Measurements from ENCODE around the gene ADGRL3. TPM values are rescaled to one million over a fixed set of nuclear protein-coding genes. Genes with fewer than 3 reads are reported as not detected.

ADGRL3 gene
- total and polyA plus RNA-seq, 5 donors, result 0.52 to 3.8 (median 3.2) TPM

DNA sequence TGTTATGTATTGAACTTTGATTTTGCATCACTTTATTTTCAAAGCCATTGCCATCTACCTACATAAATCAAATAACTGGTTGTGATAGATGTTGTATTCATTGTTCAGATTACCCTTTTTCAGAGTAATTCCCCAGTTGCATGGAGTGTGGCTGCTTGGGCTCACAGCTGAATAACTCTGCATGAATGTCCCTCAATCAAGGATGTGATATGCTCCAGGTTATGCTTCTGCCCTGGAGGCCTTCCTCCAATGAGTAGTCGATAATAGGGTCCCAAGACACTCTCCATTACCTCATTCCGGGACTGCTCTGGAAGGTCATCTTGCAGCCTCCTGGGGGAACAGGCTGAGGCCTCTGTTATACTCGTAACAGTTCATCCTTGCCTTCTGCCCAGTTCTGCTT lies 251.8 kb downstream of the ADGRL3 start:
- no peaks in the 10 kb centered on the region for H3K9me3 ChIP-seq (ENCODE audit: control insufficient read depth, low read length)
- intact Hi-C loops (cut with DNase I), result no loop called here
- no peaks in the 10 kb centered on the region for H3K27me3 ChIP-seq (ENCODE audit: control insufficient read depth, insufficient read depth)
- H3K4me1 ChIP-seq (ENCODE audit: control insufficient read depth, insufficient read depth, low read length), result no peaks in the 10 kb centered on the region
- WGBS, result 67% methylated on average over 3 of the region's 3 CpGs
- DNase-seq (no peak), ATAC-seq (no peak)
- no peak overlapping the region for H3K27ac ChIP-seq (ENCODE audit: low read length)
- no peak overlapping the region for H3K4me3 ChIP-seq (ENCODE audit: low read length)

DNA sequence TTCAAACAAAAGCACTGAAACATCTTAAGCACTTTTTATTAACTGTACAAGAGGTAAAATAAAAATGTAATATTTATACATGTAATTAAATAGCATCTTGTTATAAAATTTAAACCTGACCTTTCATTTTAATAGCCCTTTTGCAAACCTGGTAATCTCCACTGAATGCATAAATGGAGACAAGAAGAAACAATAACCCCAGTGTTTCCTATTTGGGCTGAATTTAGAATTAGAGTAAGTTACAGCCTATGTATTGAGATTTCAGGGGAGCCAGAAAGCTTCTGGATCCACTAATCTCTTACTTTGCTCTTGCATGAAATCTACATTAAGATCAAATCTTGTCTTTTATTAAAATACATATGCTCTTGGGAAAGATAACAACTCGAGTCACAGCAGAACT lies 261.8 kb downstream of the ADGRL3 start:
- H3K27me3 ChIP-seq (ENCODE audit: control insufficient read depth, insufficient read depth), result no peaks in the 10 kb centered on the region
- H3K4me3 ChIP-seq (ENCODE audit: low read length), result no peak overlapping the region
- ATAC-seq, result no peak
- H3K4me1 ChIP-seq (ENCODE audit: control insufficient read depth, insufficient read depth, low read length), result no peaks in the 10 kb centered on the region
- 59% methylated on average over 1 of the region's 1 CpG for WGBS
- H3K9me3 ChIP-seq (ENCODE audit: control insufficient read depth, low read length), result no peaks in the 10 kb centered on the region
- H3K27ac ChIP-seq (ENCODE audit: low read length), result no peak overlapping the region
- DNase-seq, result no peak
- intact Hi-C loops (cut with DNase I), result no loop called here

DNA sequence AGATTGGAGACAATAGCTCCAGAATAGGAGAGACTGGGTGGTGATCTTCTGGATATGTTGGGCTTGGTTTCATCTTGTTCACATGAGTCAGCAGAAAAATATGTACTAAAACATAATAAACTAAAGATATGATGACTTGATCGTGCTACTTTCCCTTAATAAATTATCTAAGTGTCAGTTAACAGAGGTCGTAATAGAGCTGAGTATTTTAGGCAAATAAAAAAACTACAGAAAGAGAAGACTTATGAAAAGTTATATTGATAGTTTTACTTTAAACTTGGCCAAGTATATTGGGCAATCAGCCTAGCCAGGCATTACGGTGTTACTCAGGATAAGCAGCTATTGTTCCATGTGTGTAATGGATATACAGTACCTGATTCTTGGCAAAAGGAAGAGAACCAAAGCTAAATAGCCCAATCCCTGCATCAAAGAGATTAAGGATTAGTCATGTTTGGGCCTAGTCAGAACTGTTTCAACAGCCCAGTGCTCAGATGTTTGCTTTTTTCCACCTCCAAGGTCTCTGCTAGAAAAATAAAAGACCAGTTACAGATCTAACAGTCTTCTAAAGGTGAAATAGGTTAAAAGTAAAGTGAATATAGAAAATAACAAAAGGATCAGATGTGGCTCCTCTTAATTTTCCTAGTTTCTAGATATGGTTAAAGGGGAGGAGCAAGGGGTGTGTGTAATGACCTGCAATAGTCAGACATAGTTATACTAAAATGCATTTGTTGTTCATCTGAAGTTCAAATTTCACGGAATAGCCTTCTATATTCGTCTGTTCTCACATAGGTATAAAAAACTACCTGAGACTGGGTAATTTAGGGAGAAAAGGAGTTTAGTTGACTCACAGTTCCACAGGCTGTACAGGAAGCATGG lies 262.6 kb downstream of the ADGRL3 start:
- H3K9me3 ChIP-seq (ENCODE audit: control insufficient read depth, low read length), result no peaks in the 10 kb centered on the region
- DNase-seq (no peak), ATAC-seq (no peak)
- H3K27ac ChIP-seq (ENCODE audit: low read length), result no peak overlapping the region
- H3K4me1 ChIP-seq (ENCODE audit: control insufficient read depth, insufficient read depth, low read length), result no peaks in the 10 kb centered on the region
- no peak overlapping the region for H3K4me3 ChIP-seq (ENCODE audit: low read length)
- WGBS, result 59% methylated on average over 5 of the region's 5 CpGs
- intact Hi-C loops (cut with DNase I), result no loop called here
- H3K27me3 ChIP-seq (ENCODE audit: control insufficient read depth, insufficient read depth), result no peaks in the 10 kb centered on the region

DNA sequence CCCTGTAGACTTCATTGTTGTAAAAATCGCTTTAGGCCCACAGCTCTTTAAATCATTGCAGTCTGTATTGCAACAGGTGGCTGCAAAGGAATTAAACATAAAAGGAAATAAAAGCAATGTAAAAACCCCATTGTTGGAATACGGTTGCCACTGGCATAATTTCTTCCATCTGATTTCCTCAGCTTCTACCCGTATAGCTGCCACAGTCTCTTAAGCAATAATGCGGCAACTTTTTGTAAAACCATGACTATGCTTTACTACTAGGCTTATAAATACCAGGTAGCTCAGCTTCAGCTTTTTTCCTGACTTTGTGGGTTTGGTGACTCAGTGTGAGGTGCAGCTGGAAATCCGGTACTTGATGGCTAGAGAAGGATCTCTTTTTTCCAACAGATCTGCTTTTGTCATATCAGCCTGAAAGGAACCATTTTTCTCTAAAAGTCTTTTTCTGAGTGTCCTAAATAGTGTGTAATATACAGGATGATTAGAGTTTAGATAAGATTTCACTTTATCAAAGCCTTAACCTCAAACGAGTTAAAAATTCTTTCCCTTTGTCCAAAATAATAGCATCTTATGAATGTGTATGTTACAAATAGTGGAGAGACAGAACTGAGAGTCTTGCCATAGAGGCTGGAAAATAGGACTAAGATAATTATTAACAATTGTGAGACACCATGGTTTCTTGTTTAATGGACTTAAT lies 268.0 kb downstream of the ADGRL3 start:
- DNase-seq, result no peak
- no peak for ATAC-seq
- Histone ChIP-seq H3K9me3 (ENCODE audit: control insufficient read depth, low read length) (no peaks in the 10 kb centered on the region), H3K4me1 (ENCODE audit: control insufficient read depth, insufficient read depth, low read length) (no peaks in the 10 kb centered on the region), H3K4me3 (ENCODE audit: low read length) (no peak overlapping the region), H3K27me3 (ENCODE audit: control insufficient read depth, insufficient read depth) (no peaks in the 10 kb centered on the region), H3K27ac (ENCODE audit: low read length) (no peak overlapping the region)
- intact Hi-C loops (cut with DNase I), result no loop called here
- WGBS, result 77% methylated on average over 6 of the region's 6 CpGs

DNA sequence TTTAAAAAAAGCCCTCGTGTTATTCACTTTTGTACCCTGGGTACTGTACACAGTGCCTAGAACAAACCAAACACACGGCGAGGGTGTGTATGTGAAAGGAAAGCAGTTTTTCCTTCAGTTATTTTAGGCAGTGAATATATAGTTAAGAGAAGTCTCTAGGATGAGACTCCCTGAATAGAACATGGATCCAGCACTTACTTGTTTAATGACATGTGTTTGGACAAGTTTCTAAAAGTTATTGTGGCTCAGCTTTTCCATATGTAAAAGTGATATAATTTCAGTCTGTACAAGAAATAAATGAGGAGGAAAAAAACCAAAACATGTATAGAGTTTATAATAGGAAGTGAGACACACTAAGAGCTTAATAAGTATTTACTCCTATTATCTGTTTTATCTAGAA lies 273.2 kb downstream of the ADGRL3 start:
- Histone ChIP-seq H3K9me3 (ENCODE audit: control insufficient read depth, low read length) (no peaks in the 10 kb centered on the region), H3K27ac (ENCODE audit: low read length) (no peak overlapping the region), H3K4me3 (ENCODE audit: low read length) (no peak overlapping the region), H3K27me3 (ENCODE audit: control insufficient read depth, insufficient read depth) (no peaks in the 10 kb centered on the region), H3K4me1 (ENCODE audit: control insufficient read depth, insufficient read depth, low read length) (no peaks in the 10 kb centered on the region)
- DNase-seq (no peak), ATAC-seq (no peak)
- 77% methylated on average over 3 of the region's 3 CpGs for WGBS
- intact Hi-C loops (cut with DNase I), result no loop called here

DNA sequence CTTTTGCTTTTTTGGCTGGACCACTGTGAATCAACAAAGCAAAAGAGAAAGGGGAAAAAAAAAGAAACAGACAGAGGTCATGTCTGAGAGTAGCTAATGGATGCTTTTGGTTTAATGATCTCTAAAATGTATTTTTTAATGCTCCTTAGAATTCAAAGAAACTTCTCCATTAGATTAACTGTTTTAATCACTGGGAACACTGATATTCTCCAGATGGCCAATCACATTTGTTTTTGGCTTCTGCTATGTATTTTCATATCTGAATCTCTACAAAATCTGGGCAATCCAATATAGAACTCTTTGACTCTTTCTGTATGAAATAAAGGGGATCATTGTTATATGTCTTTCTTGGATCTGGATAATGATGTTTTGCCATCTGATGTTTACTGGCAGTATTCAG lies 278.2 kb downstream of the ADGRL3 start:
- Histone ChIP-seq H3K27ac (ENCODE audit: low read length) (no peak overlapping the region), H3K4me1 (ENCODE audit: control insufficient read depth, insufficient read depth, low read length) (no peaks in the 10 kb centered on the region), H3K27me3 (ENCODE audit: control insufficient read depth, insufficient read depth) (no peaks in the 10 kb centered on the region), H3K9me3 (ENCODE audit: control insufficient read depth, low read length) (no peaks in the 10 kb centered on the region), H3K4me3 (ENCODE audit: low read length) (no peak overlapping the region)
- intact Hi-C loops (cut with DNase I), result no loop called here
- DNase-seq (no peak), ATAC-seq (no peak)

DNA sequence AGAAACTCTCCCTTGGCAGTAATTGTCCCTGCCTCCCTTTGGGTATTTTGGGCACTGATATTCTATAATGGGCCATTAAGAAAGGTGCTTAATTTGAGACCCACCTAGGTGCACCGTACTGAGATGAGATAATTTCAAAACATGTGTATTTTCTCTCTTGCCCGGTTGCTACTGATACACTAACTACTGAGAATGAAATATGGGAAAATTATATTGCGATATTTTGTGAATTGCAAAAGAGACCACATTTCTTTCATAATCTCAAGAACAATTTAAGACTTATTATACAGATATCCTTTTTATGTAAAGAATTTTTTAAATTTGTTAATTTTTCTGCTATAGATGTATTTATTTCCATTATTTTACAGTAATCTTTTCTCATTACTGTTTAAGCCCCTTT lies 284.9 kb downstream of the ADGRL3 start:
- Histone ChIP-seq H3K9me3 (ENCODE audit: control insufficient read depth, low read length) (no peaks in the 10 kb centered on the region), H3K4me3 (ENCODE audit: low read length) (no peak overlapping the region), H3K4me1 (ENCODE audit: control insufficient read depth, insufficient read depth, low read length) (no peaks in the 10 kb centered on the region), H3K27me3 (ENCODE audit: control insufficient read depth, insufficient read depth) (no peaks in the 10 kb centered on the region), H3K27ac (ENCODE audit: low read length) (no peak overlapping the region)
- WGBS, result 87% methylated on average over 3 of the region's 3 CpGs
- intact Hi-C loops (cut with DNase I), result no loop called here
- DNase-seq (no peak), ATAC-seq (no peak)

DNA sequence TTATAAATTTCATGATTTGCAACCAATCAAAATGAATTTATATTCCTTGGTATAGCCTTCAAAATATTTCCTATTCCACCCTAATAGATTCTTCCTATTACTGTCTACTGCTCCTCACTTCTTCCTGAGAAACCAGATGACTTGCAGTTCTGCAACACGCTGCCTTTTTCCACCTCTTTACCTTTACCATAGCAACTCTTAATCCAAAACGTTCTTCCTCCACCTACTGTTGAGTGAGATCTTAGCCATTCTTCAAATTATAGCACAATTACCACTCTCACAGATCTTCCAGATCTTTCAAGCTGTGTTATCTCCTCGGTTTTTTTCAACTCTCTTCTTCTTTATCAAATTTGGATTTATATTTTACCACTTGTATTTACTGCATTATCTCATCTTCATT lies 289.8 kb downstream of the ADGRL3 start:
- H3K27me3 ChIP-seq (ENCODE audit: control insufficient read depth, insufficient read depth), result no peaks in the 10 kb centered on the region
- intact Hi-C loops (cut with DNase I), result no loop called here
- no peaks in the 10 kb centered on the region for H3K4me1 ChIP-seq (ENCODE audit: control insufficient read depth, insufficient read depth, low read length)
- H3K9me3 ChIP-seq (ENCODE audit: control insufficient read depth, low read length), result no peaks in the 10 kb centered on the region
- no peak overlapping the region for H3K4me3 ChIP-seq (ENCODE audit: low read length)
- H3K27ac ChIP-seq (ENCODE audit: low read length), result no peak overlapping the region
- ATAC-seq, result no peak
- no peak for DNase-seq
- 69% methylated on average over 3 of the region's 3 CpGs for WGBS

DNA sequence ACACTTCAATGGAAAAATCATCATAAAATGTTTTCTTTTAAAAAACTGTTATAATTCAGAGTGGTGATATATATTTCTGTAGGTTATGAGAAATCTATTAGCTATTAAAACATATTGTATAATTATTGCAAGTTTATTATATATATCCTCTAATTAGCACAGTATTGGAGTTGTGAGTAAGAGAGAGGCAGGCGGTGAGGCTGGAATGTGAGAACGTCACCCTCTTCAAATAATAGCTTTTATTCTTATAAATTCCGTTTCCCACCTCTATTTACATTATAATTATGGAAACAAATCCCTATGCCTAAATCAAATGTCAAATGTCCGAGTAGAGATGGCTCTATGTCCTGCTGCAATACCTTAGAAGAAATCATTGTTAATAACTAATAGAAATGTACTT lies 292.9 kb downstream of the ADGRL3 start:
- intact Hi-C loops (cut with DNase I), result no loop called here
- Histone ChIP-seq H3K4me3 (ENCODE audit: low read length) (no peak overlapping the region), H3K4me1 (ENCODE audit: control insufficient read depth, insufficient read depth, low read length) (no peaks in the 10 kb centered on the region), H3K9me3 (ENCODE audit: control insufficient read depth, low read length) (no peaks in the 10 kb centered on the region), H3K27me3 (ENCODE audit: control insufficient read depth, insufficient read depth) (no peaks in the 10 kb centered on the region), H3K27ac (ENCODE audit: low read length) (no peak overlapping the region)
- DNase-seq (no peak), ATAC-seq (no peak)
- 86% methylated on average over 4 of the region's 4 CpGs for WGBS

DNA sequence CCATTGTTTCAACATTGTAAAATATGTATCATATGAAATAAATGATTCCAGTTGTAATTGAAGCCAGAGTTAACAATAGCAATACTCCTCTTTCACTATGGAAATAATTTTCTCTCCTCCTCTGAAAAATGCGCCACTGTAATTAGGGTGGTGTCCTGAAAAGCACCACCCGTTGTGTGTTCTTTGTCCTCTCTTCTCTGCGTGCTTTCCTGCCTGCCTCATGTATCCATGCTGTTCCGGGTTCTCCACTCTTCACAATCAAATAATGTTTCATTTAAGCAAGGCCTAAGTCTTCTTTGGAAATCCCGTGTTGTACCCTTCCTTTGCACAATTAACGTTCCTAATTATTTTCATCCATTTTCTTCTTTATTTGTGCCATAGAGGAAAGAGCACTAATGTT lies 293.3 kb downstream of the ADGRL3 start:
- no peaks in the 10 kb centered on the region for H3K9me3 ChIP-seq (ENCODE audit: control insufficient read depth, low read length)
- intact Hi-C loops (cut with DNase I), result no loop called here
- no peak for ATAC-seq
- 85% methylated on average over 6 of the region's 6 CpGs for whole genome bisulfite sequencing
- H3K4me3 ChIP-seq (ENCODE audit: low read length), result no peak overlapping the region
- H3K27me3 ChIP-seq (ENCODE audit: control insufficient read depth, insufficient read depth), result no peaks in the 10 kb centered on the region
- no peak for DNase-seq
- H3K27ac ChIP-seq (ENCODE audit: low read length), result no peak overlapping the region
- H3K4me1 ChIP-seq (ENCODE audit: control insufficient read depth, insufficient read depth, low read length), result no peaks in the 10 kb centered on the region

DNA sequence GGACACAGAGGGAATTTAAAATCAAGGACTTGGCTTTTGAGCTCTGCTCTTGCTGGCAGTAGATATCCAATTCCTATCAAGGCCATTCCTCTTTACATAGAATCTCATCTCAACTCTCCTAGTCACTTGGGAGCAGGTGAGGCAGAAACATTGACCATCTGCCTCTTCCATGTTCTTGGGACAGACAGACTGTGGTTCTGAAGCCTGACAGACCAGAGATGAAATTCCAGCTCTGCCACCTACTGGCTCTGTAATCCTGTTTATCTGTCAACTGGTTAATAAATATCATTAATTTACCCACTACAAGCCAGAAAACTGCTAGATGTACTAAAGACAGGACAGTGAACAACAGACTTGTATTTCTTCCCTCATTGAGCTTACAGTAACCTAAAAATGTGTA lies 300.8 kb downstream of the ADGRL3 start:
- DNase-seq (no peak), ATAC-seq (no peak)
- Histone ChIP-seq H3K27ac (ENCODE audit: low read length) (no peak overlapping the region), H3K27me3 (ENCODE audit: control insufficient read depth, insufficient read depth) (no peaks in the 10 kb centered on the region), H3K4me1 (ENCODE audit: control insufficient read depth, insufficient read depth, low read length) (no peaks in the 10 kb centered on the region), H3K9me3 (ENCODE audit: control insufficient read depth, low read length) (no peaks in the 10 kb centered on the region), H3K4me3 (ENCODE audit: low read length) (no peak overlapping the region)
- intact Hi-C loops (cut with DNase I), result no loop called here

All from right cardiac atrium (tissue), 5 donors.